PC-9 (cell line): ENCODE data around the gene IL1RAPL1. TPM values are rescaled to one million over a fixed set of nuclear protein-coding genes. Genes with fewer than 3 reads are reported as not detected.

ENCODE experiments used
- BruUV-seq: library from RNA; stranded (reverse); fragments of 400-500 nt; replicated peaks from 2 replicates; lab custom pipeline; 2021; lab: Mats Ljungman, UMichigan
- CTCF ChIA-PET: fragments of 300-600 bp; sonication (Branson Sonifier 250); formaldehyde crosslinking; loops from one replicate; lab custom pipeline; 2022; ENCODE audit warnings: antibody characterized with exemption; lab: Charles Lee
- POLR2A ChIA-PET: fragments of 300-600 bp; sonication (Branson Sonifier 250); formaldehyde crosslinking; loops from one replicate; lab custom pipeline; 2022; ENCODE audit warnings: antibody characterized with exemption; ENCODE audit not compliant: unreplicated experiment; lab: Charles Lee
- DNase-seq, 2 experiments: peaks; one replicate each; pipeline versions ENCODE4 v3.0.0 to v3.0.0-alpha.2; 2015 to 2022; ENCODE audit warnings: mixed read lengths in 1 of 2
- H2AFZ ChIP-seq: fragments of 200-600 bp; sonication (generic); 2 replicates; pipeline ENCODE4 v1.8.1; 2017; ENCODE audit warnings: antibody characterized with exemption
- H3F3A ChIP-seq: fragments of 200-600 bp; sonication (generic); 2 replicates; pipeline ENCODE4 v1.8.1; 2017; ENCODE audit warnings: antibody characterized with exemption, mild to moderate bottlenecking, low read depth; ENCODE audit not compliant: insufficient read depth
- H3K27ac ChIP-seq: fragments of 200-600 bp; sonication (generic); 2 replicates; pipeline ENCODE4 v1.6.1; 2016; ENCODE audit warnings: mixed run types
- H3K27me3 ChIP-seq: fragments of 200-600 bp; sonication (generic); 2 replicates; pipeline ENCODE4 v1.6.1; 2016; ENCODE audit warnings: low read depth, mixed run types; ENCODE audit not compliant: insufficient read depth
- H3K36me3 ChIP-seq: fragments of 200-600 bp; sonication (generic); 2 replicates; pipeline ENCODE4 v1.6.1; 2016; ENCODE audit warnings: low read depth, mixed run types
- H3K4me1 ChIP-seq: fragments of 200-600 bp; sonication (generic); replicated peaks from 2 replicates; pipeline ENCODE4 v1.6.1; 2016; ENCODE audit warnings: mixed run types; ENCODE audit not compliant: insufficient read depth
- H3K4me2 ChIP-seq: fragments of 200-600 bp; sonication (generic); 2 replicates; pipeline ENCODE4 v1.6.1; 2017; ENCODE audit warnings: mixed run types
- H3K4me3 ChIP-seq: fragments of 200-600 bp; sonication (generic); 2 replicates; pipeline ENCODE4 v1.6.1; 2016; ENCODE audit warnings: mixed run types
- H3K79me2 ChIP-seq: fragments of 200-600 bp; sonication (generic); 2 replicates; pipeline ENCODE4 v1.6.1; 2017; ENCODE audit warnings: low read depth, mixed run types
- H3K9me2 ChIP-seq: fragments of 200-600 bp; sonication (generic); 2 replicates; pipeline ENCODE4 v1.8.1; 2017; ENCODE audit warnings: mild to moderate bottlenecking; ENCODE audit not compliant: insufficient read depth
- H3K9me3 ChIP-seq: fragments of 200-600 bp; sonication (generic); 2 replicates; pipeline ENCODE4 v1.8.1; 2016; ENCODE audit warnings: low read depth; ENCODE audit not compliant: insufficient read depth
- H4K20me1 ChIP-seq: fragments of 200-600 bp; sonication (generic); 2 replicates; pipeline ENCODE4 v1.8.1; 2017; ENCODE audit not compliant: insufficient read depth
- CTCF ChIP-seq: fragments of 200-600 bp; sonication (generic); conservative IDR thresholded peaks from 2 replicates; pipeline ENCODE4 v1.6.1; 2017; ENCODE audit warnings: mixed run types, antibody characterized with exemption, mild to moderate bottlenecking, moderate library complexity
- EZH2 ChIP-seq: fragments of 200-600 bp; sonication (generic); IDR thresholded peaks from 2 replicates; pipeline ENCODE4 v1.8.0; 2017; ENCODE audit warnings: antibody characterized with exemption, low read depth
- intact Hi-C: fragments of 100-400 bp; cut with micrococcal nuclease; formaldehyde crosslinking; loops from one replicate; pipeline ENCODE4 v1.10.0; 2022; ENCODE audit not compliant: unreplicated experiment
- total RNA-seq: library from RNA; stranded (reverse); gene quantifications from 2 replicates; pipeline ENCODE4 v1.2.3, GENCODE V29; 2021

IL1RAPL1 gene
- total RNA-seq, 1 experiment from 2014 or later = 0.26 TPM

DNA sequence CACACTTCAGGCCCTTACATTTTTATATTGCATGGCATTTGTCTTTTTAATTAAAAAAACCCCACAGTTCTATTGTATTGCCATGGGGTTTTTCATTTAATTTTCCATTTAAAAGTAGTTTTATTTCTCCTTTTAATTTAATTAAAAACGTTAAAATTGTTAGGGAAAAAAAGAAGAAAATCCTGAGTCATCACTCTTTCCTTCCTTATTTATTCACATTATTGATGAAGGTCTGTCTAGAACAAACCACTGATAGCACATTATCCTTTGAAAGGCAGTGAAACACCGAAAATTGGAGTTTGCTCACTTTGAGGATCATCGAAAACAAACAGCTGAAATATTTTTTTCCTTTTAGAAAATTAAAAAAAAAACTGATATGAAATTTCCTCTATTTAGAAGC, 868.5 kb downstream of the IL1RAPL1 start:
- POLR2A ChIA-PET = no interaction called here

GRCh38 chrX:29461039-29461438, 873.8 kb downstream of the IL1RAPL1 start:
- Histone ChIP-seq H3K79me2 (no peaks in the 10 kb centered on the region), H3F3A (no peaks in the 10 kb centered on the region), H3K4me2 (no peak overlapping the region), H3K27ac (no peak overlapping the region), H4K20me1 (no peaks in the 10 kb centered on the region), H3K27me3 (no peaks in the 10 kb centered on the region), H2AFZ (no peak overlapping the region), H3K9me2 (no peaks in the 10 kb centered on the region), H3K36me3 (no peaks in the 10 kb centered on the region), H3K4me1 (no peaks in the 10 kb centered on the region), H3K4me3 (no peak overlapping the region), H3K9me3 (no peaks in the 10 kb centered on the region)
- TF ChIP-seq CTCF = no peak
- no peak for TF ChIP-seq EZH2
- intact Hi-C loops = no loop called here
- no TSS peak for BruUV-seq
- POLR2A ChIA-PET = no interaction called here
- CTCF ChIA-PET = no interaction called here
- no peak for DNase-seq

More for the DNA sequence above, 868.5 kb downstream of the IL1RAPL1 start:
- H3F3A ChIP-seq = no peaks in the 10 kb centered on the region
- no peak overlapping the region for H2AFZ ChIP-seq
- no peak overlapping the region for H3K4me2 ChIP-seq
- CTCF ChIA-PET = no interaction called here
- no peaks in the 10 kb centered on the region for H3K9me2 ChIP-seq
- H3K9me3 ChIP-seq = no peaks in the 10 kb centered on the region
- no peaks in the 10 kb centered on the region for H3K79me2 ChIP-seq
- no peaks in the 10 kb centered on the region for H3K27me3 ChIP-seq
- BruUV-seq = no TSS peak
- H3K36me3 ChIP-seq = no peaks in the 10 kb centered on the region
- no peaks in the 10 kb centered on the region for H3K4me1 ChIP-seq
- H3K27ac ChIP-seq = no peak overlapping the region
- no peak overlapping the region for H3K4me3 ChIP-seq
- intact Hi-C loops = no loop called here
- TF ChIP-seq EZH2 (no peak), CTCF (no peak)
- no peaks in the 10 kb centered on the region for H4K20me1 ChIP-seq
- no peak for DNase-seq

DNA sequence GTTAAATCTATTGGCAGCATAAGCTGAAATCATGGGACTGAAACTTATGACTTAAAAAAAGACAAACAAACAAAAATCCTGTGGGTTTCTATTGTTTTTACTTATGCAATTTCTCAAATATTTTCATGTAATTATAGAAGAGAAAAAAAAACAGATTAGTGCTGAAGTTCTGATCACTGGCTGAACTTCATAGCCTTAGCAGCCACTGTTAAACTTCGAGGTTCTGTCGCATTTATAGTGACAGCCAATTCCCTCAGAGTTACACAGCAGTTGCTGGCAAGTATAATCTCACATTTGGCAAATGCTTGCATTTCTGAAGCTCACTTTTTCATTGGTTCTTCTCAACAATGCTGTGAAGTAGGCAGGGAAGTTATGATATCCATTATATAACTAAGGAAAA, 879.2 kb downstream of the IL1RAPL1 start:
- no peak overlapping the region for H3K27ac ChIP-seq
- H3K36me3 ChIP-seq = no peaks in the 10 kb centered on the region
- no peak overlapping the region for H3K4me3 ChIP-seq
- ChIA-PET POLR2A (no interaction called here), CTCF (interaction anchor here (0.5 kb wide), 1 partner anchor 17 kb away, joined by 3 read pairs; no protein-coding TSS in a partner anchor)
- no peaks in the 10 kb centered on the region for H4K20me1 ChIP-seq
- H3K4me2 ChIP-seq = no peak overlapping the region
- no peaks in the 10 kb centered on the region for H3K79me2 ChIP-seq
- no peaks in the 10 kb centered on the region for H3K27me3 ChIP-seq
- H3K4me1 ChIP-seq = no peaks in the 10 kb centered on the region
- BruUV-seq = no TSS peak
- TF ChIP-seq CTCF (no peak), EZH2 (no peak)
- no peaks in the 10 kb centered on the region for H3K9me3 ChIP-seq
- H3K9me2 ChIP-seq = no peaks in the 10 kb centered on the region
- intact Hi-C loops = no loop called here
- no peak for DNase-seq
- H2AFZ ChIP-seq = no peak overlapping the region
- H3F3A ChIP-seq = no peaks in the 10 kb centered on the region
